Activated CD8-positive, alpha-beta T cell treated with anti-CD3 and anti-CD28 coated beads for 36 hours (primary cell): ENCODE measurements around the gene WRAP73. TPM values are rescaled to one million over a fixed set of nuclear protein-coding genes. Genes with fewer than 3 reads are reported as not detected.

Experiments
- ATAC-seq: fragments of 200-7000 bp; cut with Tn5 transposase; one replicate; pipeline ENCODE4 v1.10.0; 2021; ENCODE audit warnings: mild to moderate bottlenecking, moderate library complexity
- CTCF ChIA-PET: fragments of 350-600 bp; sonication (Branson Sonifier 250); formaldehyde crosslinking; loops from one replicate; lab custom pipeline; 2021; ENCODE audit warnings: antibody characterized with exemption; lab: Charles Lee
- POLR2A ChIA-PET: fragments of 350-600 bp; sonication (Branson Sonifier 250); formaldehyde crosslinking; loops from one replicate; lab custom pipeline; 2021; ENCODE audit warnings: antibody characterized with exemption; lab: Charles Lee
- DNase-seq: peaks from one replicate; pipeline ENCODE4 v3.0.0-alpha.2; 2020
- H3K27ac Mint-ChIP-seq: one replicate; pipeline ENCODE4 v1.8.0; 2021; ENCODE audit warnings: mild to moderate bottlenecking, mixed read lengths
- H3K27me3 Mint-ChIP-seq: one replicate; pipeline ENCODE4 v1.8.0; 2021; ENCODE audit warnings: mixed read lengths
- H3K36me3 Mint-ChIP-seq: one replicate; pipeline ENCODE4 v1.8.0; 2021; ENCODE audit warnings: low read depth, mixed read lengths
- H3K4me1 Mint-ChIP-seq: one replicate; pipeline ENCODE4 v1.8.0; 2021; ENCODE audit warnings: low read depth, mixed read lengths
- H3K4me3 Mint-ChIP-seq: one replicate; pipeline ENCODE4 v1.8.0; 2021; ENCODE audit warnings: mild to moderate bottlenecking, moderate library complexity, mixed read lengths
- H3K9me3 Mint-ChIP-seq: one replicate; pipeline ENCODE4 v1.8.0; 2021; ENCODE audit warnings: mixed read lengths
- CTCF ChIP-seq: fragments of 200-600 bp; IDR thresholded peaks from one replicate; pipeline ENCODE4 v1.8.0; 2022; ENCODE audit warnings: antibody characterized with exemption, mild to moderate bottlenecking
- intact Hi-C: fragments of 100-400 bp; cut with micrococcal nuclease; formaldehyde crosslinking; loops from one replicate; pipeline ENCODE4 v1.10.0; 2022
- total RNA-seq, 2 experiments: library from RNA; stranded (reverse); gene quantifications; one replicate each; pipeline ENCODE4 v1.2.3, GENCODE V29; 2021

The WRAP73 gene
- total RNA-seq, 2 experiments from 2014 or later: 34.2 to 35.4 TPM

- Mint-ChIP-seq H3K9me3 (no peaks in the 10 kb centered on the region), H3K27me3 (peaks cover 4% of the 10 kb centered on the region), H3K4me3 (no peak overlapping the region), H3K27ac (no peak overlapping the region), H3K36me3 (no peaks in the 10 kb centered on the region), H3K4me1 (no peaks in the 10 kb centered on the region)
- ChIA-PET CTCF (no interaction called here), POLR2A (no interaction called here)
- intact Hi-C loops: no loop called here
- no peak for TF ChIP-seq CTCF
- ATAC-seq (no peak), DNase-seq (no peak)
Measured at GRCh38 chr1:3691421-3692204, 41.7 kb upstream of the WRAP73 start.

DNA sequence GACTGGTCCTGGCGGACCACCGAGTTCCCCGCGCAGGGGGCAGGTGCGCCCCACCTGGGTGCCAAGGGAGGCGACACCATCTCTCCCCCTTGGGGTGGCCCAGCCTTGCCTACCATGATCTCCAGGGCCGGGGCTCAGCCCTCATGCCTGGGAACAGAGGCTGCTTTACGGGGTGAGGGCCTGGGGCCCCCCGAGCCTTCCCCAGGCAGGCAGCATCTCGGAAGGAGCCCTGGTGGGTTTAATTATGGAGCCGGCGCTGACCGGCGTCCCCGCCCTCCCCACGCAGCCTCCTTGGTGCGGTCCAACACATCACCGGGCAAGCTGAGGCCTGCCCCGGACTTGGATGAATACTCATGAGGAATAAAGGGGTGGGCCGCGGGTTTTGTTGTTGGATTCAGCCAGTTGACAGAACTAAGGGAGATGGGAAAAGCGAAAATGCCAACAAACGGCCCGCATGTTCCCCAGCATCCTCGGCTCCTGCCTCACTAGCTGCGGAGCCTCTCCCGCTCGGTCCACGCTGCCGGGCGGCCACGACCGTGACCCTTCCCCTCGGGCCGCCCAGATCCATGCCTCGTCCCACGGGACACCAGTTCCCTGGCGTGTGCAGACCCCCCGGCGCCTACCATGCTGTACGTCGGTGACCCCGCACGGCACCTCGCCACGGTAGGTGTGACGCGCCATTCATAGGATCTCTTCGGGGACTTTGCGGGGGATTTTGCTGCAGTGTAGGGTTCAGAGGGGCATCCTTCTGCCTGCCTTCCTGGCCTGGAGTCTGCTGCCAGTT lies 40.6 kb upstream of the WRAP73 start:
- intact Hi-C loops: no loop called here
- Mint-ChIP-seq H3K36me3 (no peaks in the 10 kb centered on the region), H3K4me3 (no peak overlapping the region), H3K27me3 (peaks cover 1% of the 10 kb centered on the region), H3K27ac (no peak overlapping the region), H3K9me3 (no peaks in the 10 kb centered on the region), H3K4me1 (no peaks in the 10 kb centered on the region)
- ChIA-PET POLR2A (no interaction called here), CTCF (no interaction called here)
- DNase-seq: no peak
- no peak for ATAC-seq
- TF ChIP-seq CTCF: no peak

GRCh38 chr1:3689138-3689750 lies 39.3 kb upstream of the WRAP73 start:
- ATAC-seq (no peak), DNase-seq (no peak)
- H3K4me3 Mint-ChIP-seq: no peak overlapping the region
- no peaks in the 10 kb centered on the region for H3K4me1 Mint-ChIP-seq
- no peak overlapping the region for H3K27ac Mint-ChIP-seq
- H3K9me3 Mint-ChIP-seq: no peaks in the 10 kb centered on the region
- ChIA-PET CTCF (no interaction called here), POLR2A (no interaction called here)
- no peak for TF ChIP-seq CTCF
- peaks cover 3% of the 10 kb centered on the region for H3K27me3 Mint-ChIP-seq
- intact Hi-C loops: no loop called here
- no peaks in the 10 kb centered on the region for H3K36me3 Mint-ChIP-seq

GRCh38 chr1:3688356-3689137 lies 38.6 kb upstream of the WRAP73 start:
- Mint-ChIP-seq H3K4me3 (no peak overlapping the region), H3K9me3 (no peaks in the 10 kb centered on the region), H3K4me1 (no peaks in the 10 kb centered on the region), H3K36me3 (no peaks in the 10 kb centered on the region), H3K27ac (no peak overlapping the region), H3K27me3 (peaks cover 3% of the 10 kb centered on the region)
- intact Hi-C loops: no loop called here
- ChIA-PET CTCF (no interaction called here), POLR2A (no interaction called here)
- peak; percentile 45 for ATAC-seq
- no peak for TF ChIP-seq CTCF
- no peak for DNase-seq
